ENCODE data around the gene GRAMD4.
"Not testable (repeated sequence)": the region's sequence is repeated elsewhere in the genome, so short reads cannot be mapped to it uniquely, and the experiment has no call there.

The GRAMD4 gene

DNA sequence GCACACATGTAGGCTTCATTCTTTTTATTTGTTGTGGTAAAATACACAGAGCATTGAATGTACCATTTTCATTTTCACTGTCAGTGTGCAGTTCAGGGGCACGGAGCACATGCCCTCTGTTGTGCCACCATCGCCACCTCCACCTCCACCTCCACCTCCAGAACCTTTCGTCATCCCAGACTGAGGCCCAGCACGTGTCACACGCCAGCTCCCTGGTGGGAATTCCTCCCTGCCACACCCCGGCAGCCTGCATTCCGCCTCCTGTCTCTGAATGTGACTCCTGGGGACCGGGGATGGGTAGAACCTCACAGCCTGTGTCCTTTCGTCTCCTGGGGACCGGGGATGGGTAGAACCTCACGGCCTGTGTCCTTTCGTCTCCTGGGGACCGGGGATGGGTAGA lies 10.9 kb downstream of the GRAMD4 start:
- Histone ChIP-seq H3K27ac (ENCODE audit: low read length) (no peak overlapping the region), H3K9me2 (replicated peaks; ENCODE audit: insufficient read depth, low read length) (no peaks in the 10 kb centered on the region), H3K4me2 (ENCODE audit: low read depth, low read length) (no peak overlapping the region), H3K4me1 (ENCODE audit: low read length) (no peaks in the 10 kb centered on the region), H3K9ac (ENCODE audit: low read length) (no peak overlapping the region), H3F3A (ENCODE audit: insufficient read depth, low read length) (no peaks in the 10 kb centered on the region), H3K4me3 (ENCODE audit: low read length) (no peak overlapping the region), H3K9me3 (replicated peaks; ENCODE audit: insufficient read depth, low read length) (no peaks in the 10 kb centered on the region), H2AFZ (ENCODE audit: low read length) (no peak overlapping the region), H3K79me2 (ENCODE audit: low read length) (no peaks in the 10 kb centered on the region), H3K27me3 (replicated peaks; ENCODE audit: insufficient read depth, low read length) (no peaks in the 10 kb centered on the region), H3K36me3 (replicated peaks; ENCODE audit: insufficient read depth, low read length) (no peaks in the 10 kb centered on the region), H4K20me1 (ENCODE audit: insufficient read depth, low read length) (no peaks in the 10 kb centered on the region)
- TF ChIP-seq EZH2phosphoT487 (IDR thresholded peaks at IDR 0.05; ENCODE audit: low read length) (no peak), EZH2 (optimal IDR thresholded peaks at IDR 0.05; ENCODE audit: low read depth, low read length) (no peak)
- DNase-seq, result no peak

DNA sequence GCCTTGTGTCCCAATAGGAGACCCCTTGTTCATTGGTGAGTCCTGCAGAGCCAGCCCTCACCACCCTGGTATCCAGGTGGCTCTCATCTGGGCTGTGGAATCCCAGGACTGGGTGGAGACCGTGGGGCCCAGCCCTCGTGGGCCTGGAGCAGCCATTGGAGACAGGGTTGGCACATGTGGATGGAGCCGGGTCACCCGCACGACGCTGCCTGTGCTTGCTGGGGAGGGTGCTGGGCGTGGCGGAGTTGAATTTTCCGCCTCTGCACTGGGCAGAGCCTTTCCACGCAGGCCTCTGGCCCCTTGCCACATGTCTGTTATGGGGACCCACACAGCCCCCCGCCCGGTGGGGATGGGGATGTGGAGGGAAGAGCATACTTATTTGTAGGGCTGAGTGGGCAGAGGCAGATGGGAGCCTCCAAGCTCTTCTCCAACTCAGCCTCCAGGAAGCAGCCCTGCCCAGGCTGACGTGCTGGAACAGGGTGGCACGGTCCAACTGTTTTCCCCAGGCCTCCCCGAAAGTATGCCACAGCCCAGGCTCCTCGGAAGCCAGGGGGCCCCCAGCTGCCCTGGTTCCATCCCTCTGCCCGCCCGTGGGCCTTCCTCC lies 12.6 kb downstream of the GRAMD4 start:
- TF ChIP-seq EZH2 (optimal IDR thresholded peaks at IDR 0.05; ENCODE audit: low read depth, low read length), result no peak
- TF ChIP-seq, protein P1, sequence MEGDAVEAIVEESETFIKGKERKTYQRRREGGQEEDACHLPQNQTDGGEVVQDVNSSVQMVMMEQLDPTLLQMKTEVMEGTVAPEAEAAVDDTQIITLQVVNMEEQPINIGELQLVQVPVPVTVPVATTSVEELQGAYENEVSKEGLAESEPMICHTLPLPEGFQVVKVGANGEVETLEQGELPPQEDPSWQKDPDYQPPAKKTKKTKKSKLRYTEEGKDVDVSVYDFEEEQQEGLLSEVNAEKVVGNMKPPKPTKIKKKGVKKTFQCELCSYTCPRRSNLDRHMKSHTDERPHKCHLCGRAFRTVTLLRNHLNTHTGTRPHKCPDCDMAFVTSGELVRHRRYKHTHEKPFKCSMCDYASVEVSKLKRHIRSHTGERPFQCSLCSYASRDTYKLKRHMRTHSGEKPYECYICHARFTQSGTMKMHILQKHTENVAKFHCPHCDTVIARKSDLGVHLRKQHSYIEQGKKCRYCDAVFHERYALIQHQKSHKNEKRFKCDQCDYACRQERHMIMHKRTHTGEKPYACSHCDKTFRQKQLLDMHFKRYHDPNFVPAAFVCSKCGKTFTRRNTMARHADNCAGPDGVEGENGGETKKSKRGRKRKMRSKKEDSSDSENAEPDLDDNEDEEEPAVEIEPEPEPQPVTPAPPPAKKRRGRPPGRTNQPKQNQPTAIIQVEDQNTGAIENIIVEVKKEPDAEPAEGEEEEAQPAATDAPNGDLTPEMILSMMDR (IDR thresholded peaks at IDR 0.05; ENCODE audit: low read length), result no peak
- H3K9me3 ChIP-seq (replicated peaks; ENCODE audit: insufficient read depth, low read length), result no peaks in the 10 kb centered on the region
- H3K4me2 ChIP-seq (ENCODE audit: low read depth, low read length), result no peak overlapping the region
- H3K27ac ChIP-seq (ENCODE audit: low read length), result no peak overlapping the region
- H3K9ac ChIP-seq (ENCODE audit: low read length), result no peak overlapping the region
- no peaks in the 10 kb centered on the region for H3K27me3 ChIP-seq (replicated peaks; ENCODE audit: insufficient read depth, low read length)
- DNase-seq, result no peak
- no peaks in the 10 kb centered on the region for H3F3A ChIP-seq (ENCODE audit: insufficient read depth, low read length)
- no peaks in the 10 kb centered on the region for H4K20me1 ChIP-seq (ENCODE audit: insufficient read depth, low read length)
- H2AFZ ChIP-seq (ENCODE audit: low read length), result no peak overlapping the region
- H3K36me3 ChIP-seq (replicated peaks; ENCODE audit: insufficient read depth, low read length), result no peaks in the 10 kb centered on the region
- no peak overlapping the region for H3K4me3 ChIP-seq (ENCODE audit: low read length)
- no peaks in the 10 kb centered on the region for H3K9me2 ChIP-seq (replicated peaks; ENCODE audit: insufficient read depth, low read length)
- no peaks in the 10 kb centered on the region for H3K79me2 ChIP-seq (ENCODE audit: low read length)
- no peaks in the 10 kb centered on the region for H3K4me1 ChIP-seq (ENCODE audit: low read length)

DNA sequence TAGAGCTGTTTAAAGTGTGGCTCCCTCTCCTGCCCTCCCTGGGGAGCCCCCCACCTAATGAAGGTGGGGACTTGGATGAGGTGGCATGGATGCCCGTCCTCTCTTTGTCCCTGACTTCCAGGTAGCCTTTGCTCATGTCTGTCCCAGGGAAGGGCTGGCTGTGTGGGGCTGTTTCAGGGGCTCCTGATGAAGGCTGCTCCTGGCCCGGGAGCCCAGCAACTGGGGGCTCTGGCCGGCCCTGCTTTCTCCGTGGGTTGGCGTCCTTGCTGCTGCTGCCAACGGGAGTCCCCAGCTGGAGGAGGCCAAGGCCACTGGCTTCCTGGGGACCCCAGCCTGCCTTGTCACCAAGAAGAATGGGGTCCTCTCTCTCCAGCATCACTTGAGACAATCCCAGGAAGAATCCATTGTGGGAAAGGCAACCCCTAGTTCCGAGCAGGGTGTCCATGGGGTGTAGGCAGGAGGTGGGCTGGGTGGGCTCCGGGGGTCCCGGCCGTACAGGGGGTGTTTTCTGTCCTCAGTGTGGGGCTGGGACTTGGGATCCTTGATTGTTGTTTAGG lies 13.2 kb downstream of the GRAMD4 start:
- TF ChIP-seq EZH2 (optimal IDR thresholded peaks at IDR 0.05; ENCODE audit: low read depth, low read length) (no peak), EZH2phosphoT487 (IDR thresholded peaks at IDR 0.05; ENCODE audit: low read length) (no peak)
- TF ChIP-seq, protein P1 (IDR thresholded peaks at IDR 0.05; ENCODE audit: low read length), result no peak

DNA sequence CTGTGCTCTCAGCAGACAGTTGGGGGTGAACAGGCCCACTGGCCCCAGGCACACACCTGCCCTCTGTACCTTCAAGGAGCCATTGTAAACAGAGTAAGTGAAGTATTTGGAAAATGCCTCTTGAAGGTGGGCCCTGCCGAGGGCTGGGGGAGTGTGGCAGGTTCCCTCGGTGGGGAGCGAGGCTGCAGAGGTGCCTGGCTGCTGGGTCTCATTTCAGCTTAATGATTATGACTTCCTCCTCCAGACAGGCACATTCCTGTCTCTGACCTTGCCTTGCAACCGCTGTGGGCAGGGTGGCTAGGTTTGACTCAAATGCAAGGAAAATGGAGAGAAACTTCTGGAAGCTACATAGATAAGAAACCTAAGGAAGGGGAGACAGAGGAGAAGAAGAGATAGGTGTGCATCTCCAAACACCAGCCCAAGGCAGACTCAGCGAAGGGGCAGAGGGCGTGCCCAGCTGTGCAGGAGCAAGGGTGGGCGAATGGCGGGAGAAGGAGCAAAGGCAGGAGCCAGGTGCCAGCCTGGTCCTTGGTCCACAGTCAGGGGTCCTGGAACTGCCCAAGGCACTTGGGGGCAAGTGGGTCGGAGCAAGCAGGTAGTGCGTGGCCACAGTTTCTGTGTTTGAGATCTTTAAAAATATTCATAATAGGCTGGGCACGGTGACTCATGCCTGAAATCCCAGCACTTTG lies 14.0 kb downstream of the GRAMD4 start:
- TF ChIP-seq EZH2 (optimal IDR thresholded peaks at IDR 0.05; ENCODE audit: low read depth, low read length) (no peak), EZH2phosphoT487 (IDR thresholded peaks at IDR 0.05; ENCODE audit: low read length) (no peak)
- TF ChIP-seq, protein P1 (IDR thresholded peaks at IDR 0.05; ENCODE audit: low read length), result no peak
- no peaks in the 10 kb centered on the region for H3K9me3 ChIP-seq (replicated peaks; ENCODE audit: insufficient read depth, low read length)
- H3K4me3 ChIP-seq (ENCODE audit: low read length), result no peak overlapping the region
- no peaks in the 10 kb centered on the region for H3K4me1 ChIP-seq (ENCODE audit: low read length)
- no peak overlapping the region for H2AFZ ChIP-seq (ENCODE audit: low read length)
- H3K36me3 ChIP-seq (replicated peaks; ENCODE audit: insufficient read depth, low read length), result no peaks in the 10 kb centered on the region
- no peak overlapping the region for H3K4me2 ChIP-seq (ENCODE audit: low read depth, low read length)
- no peaks in the 10 kb centered on the region for H3K9me2 ChIP-seq (replicated peaks; ENCODE audit: insufficient read depth, low read length)
- no peaks in the 10 kb centered on the region for H3K27me3 ChIP-seq (replicated peaks; ENCODE audit: insufficient read depth, low read length)
- no peak for DNase-seq
- H4K20me1 ChIP-seq (ENCODE audit: insufficient read depth, low read length), result no peaks in the 10 kb centered on the region
- H3K9ac ChIP-seq (ENCODE audit: low read length), result no peak overlapping the region
- no peaks in the 10 kb centered on the region for H3F3A ChIP-seq (ENCODE audit: insufficient read depth, low read length)
- H3K27ac ChIP-seq (ENCODE audit: low read length), result no peak overlapping the region
- H3K79me2 ChIP-seq (ENCODE audit: low read length), result no peaks in the 10 kb centered on the region

More for the DNA sequence above, 13.2 kb downstream of the GRAMD4 start:
- Histone ChIP-seq H4K20me1 (ENCODE audit: insufficient read depth, low read length) (no peaks in the 10 kb centered on the region), H3K9me3 (replicated peaks; ENCODE audit: insufficient read depth, low read length) (no peaks in the 10 kb centered on the region), H3K36me3 (replicated peaks; ENCODE audit: insufficient read depth, low read length) (no peaks in the 10 kb centered on the region), H3K27ac (ENCODE audit: low read length) (no peak overlapping the region), H3K9me2 (replicated peaks; ENCODE audit: insufficient read depth, low read length) (no peaks in the 10 kb centered on the region), H3K4me3 (ENCODE audit: low read length) (no peak overlapping the region), H3F3A (ENCODE audit: insufficient read depth, low read length) (no peaks in the 10 kb centered on the region), H2AFZ (ENCODE audit: low read length) (no peak overlapping the region), H3K79me2 (ENCODE audit: low read length) (no peaks in the 10 kb centered on the region), H3K27me3 (replicated peaks; ENCODE audit: insufficient read depth, low read length) (no peaks in the 10 kb centered on the region), H3K9ac (ENCODE audit: low read length) (no peak overlapping the region), H3K4me2 (ENCODE audit: low read depth, low read length) (no peak overlapping the region), H3K4me1 (ENCODE audit: low read length) (no peaks in the 10 kb centered on the region)
- DNase-seq, result no peak

DNA sequence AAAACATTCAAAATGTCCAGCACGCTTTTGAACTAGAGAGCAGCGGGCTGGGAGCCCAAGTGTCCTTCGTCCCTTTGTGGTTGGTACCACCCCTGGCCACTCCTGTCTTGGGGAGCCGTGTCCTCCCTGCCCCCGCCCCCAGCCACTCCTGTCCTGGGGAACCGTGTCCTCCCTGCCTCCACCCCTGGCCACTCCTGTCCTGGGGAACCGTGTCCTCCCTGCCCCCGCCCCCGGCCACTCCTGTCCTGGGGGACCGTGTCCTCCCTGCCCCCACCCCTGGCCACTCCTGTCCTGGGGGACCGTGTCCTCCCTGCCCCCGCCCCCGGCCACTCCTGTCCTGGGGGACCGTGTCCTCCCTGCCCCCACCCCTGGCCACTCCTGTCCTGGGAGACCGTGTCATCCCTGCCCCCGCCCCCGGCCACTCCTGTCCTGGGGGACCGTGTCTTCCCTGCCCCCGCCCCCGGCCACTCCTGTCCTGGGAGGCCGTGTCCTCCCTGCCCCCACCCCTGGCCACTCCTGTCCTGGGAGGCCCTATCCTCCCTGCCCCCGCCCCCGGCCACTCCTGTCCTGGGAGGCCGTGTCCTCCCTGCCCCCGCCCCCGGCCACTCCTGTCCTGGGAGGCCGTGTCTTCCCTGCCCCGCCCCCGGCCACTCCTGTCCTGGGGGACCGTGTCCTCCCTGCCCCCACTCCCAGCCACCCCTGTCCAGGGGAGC lies 14.9 kb downstream of the GRAMD4 start:
- H3K4me1 ChIP-seq (ENCODE audit: low read length); H3K9me3 ChIP-seq (replicated peaks; ENCODE audit: insufficient read depth, low read length); H4K20me1 ChIP-seq (ENCODE audit: insufficient read depth, low read length); H3K27me3 ChIP-seq (replicated peaks; ENCODE audit: insufficient read depth, low read length); H3K9ac ChIP-seq (ENCODE audit: low read length); H2AFZ ChIP-seq (ENCODE audit: low read length); DNase-seq; H3K36me3 ChIP-seq (replicated peaks; ENCODE audit: insufficient read depth, low read length); H3K79me2 ChIP-seq (ENCODE audit: low read length); H3K4me3 ChIP-seq (ENCODE audit: low read length); H3K9me2 ChIP-seq (replicated peaks; ENCODE audit: insufficient read depth, low read length); H3F3A ChIP-seq (ENCODE audit: insufficient read depth, low read length); H3K4me2 ChIP-seq (ENCODE audit: low read depth, low read length); H3K27ac ChIP-seq (ENCODE audit: low read length): not testable (repeated sequence)

Data from MM.1S (cell line).